Kidney (tissue), 14 donors: ENCODE results near the gene SLC2A8. TPM values are rescaled to one million over a fixed set of nuclear protein-coding genes. Genes with fewer than 3 reads are reported as not detected.

Experiments used
- DNase-seq, 5 donors: peaks; one replicate each; pipeline ENCODE4 v3.0.0-alpha.2; 2013 to 2020
- FAIRE-seq: peaks from 2 replicates; lab custom pipeline; 2012; peaks lifted over from hg19 to GRCh38; lab: Jason Lieb, UNC
- H3K27ac ChIP-seq, 2 donors: one replicate each; pipeline ENCODE4 v1.7.0; 2013; ENCODE audit warnings: low read depth in 2 of 2, low read length in 2 of 2, inconsistent platforms in 1 of 2
- H3K27me3 ChIP-seq: one replicate; pipeline ENCODE4 v1.7.1; 2013; ENCODE audit warnings: low read length, inconsistent platforms; ENCODE audit not compliant: control insufficient read depth, insufficient read depth
- H3K36me3 ChIP-seq, 3 donors: one replicate each; pipeline versions ENCODE4 v1.7.0 to v1.7.1; 2013; ENCODE audit warnings: low read length in 3 of 3, control low read depth in 1 of 3, inconsistent platforms in 1 of 3; ENCODE audit not compliant: insufficient read depth in 3 of 3, control insufficient read depth in 2 of 3
- H3K4me1 ChIP-seq, 3 donors: one replicate each; pipeline versions ENCODE4 v1.7.0 to v1.7.1; 2013; ENCODE audit warnings: low read length in 3 of 3, inconsistent platforms in 1 of 3, low read depth in 1 of 3; ENCODE audit not compliant: control insufficient read depth in 2 of 3, insufficient read depth in 2 of 3
- H3K4me3 ChIP-seq, 3 donors: one replicate each; pipeline versions ENCODE4 v1.7.0 to v1.8.1; 2013; ENCODE audit warnings: low read length in 3 of 3, control low read depth in 1 of 3, inconsistent platforms in 1 of 3
- H3K9ac ChIP-seq, 3 donors: one replicate each; pipeline versions ENCODE4 v1.7.0 to v1.7.1; 2013; ENCODE audit warnings: low read length in 3 of 3, control low read depth in 1 of 3, inconsistent platforms in 1 of 3
- H3K9me3 ChIP-seq, 3 donors: one replicate each; pipeline versions ENCODE4 v1.7.0 to v1.7.1; 2013; ENCODE audit warnings: low read length in 3 of 3, control low read depth in 1 of 3, inconsistent platforms in 1 of 3; ENCODE audit not compliant: control insufficient read depth in 2 of 3, insufficient read depth in 1 of 3
- intact Hi-C: fragments of 100-400 bp; cut with DNase I; formaldehyde crosslinking; loops from one replicate; pipeline ENCODE4 v1.11.1; 2022
- polyA plus RNA-seq: library from polyadenylated mRNA; stranded (reverse); fragments of 350-450 nt; fragmentation: Illumina TruSeq; extraction: RNeasy Lipid Tissue Mini Kit (QIAGEN cat#74804); gene quantifications from one replicate; pipeline ENCODE4 v1.2.3, GENCODE V29; 2014; ENCODE audit warnings: low read depth, low replicate concordance; ENCODE audit not compliant: insufficient read depth
- total RNA-seq: library from RNA; stranded (reverse); fragmentation: NEBNext Ultra II Directional; extraction: Animal tissue kit (Norgen Biotek cat#: 25700); gene quantifications from one replicate; pipeline ENCODE4 v1.2.1, GENCODE V29; 2021
- TF ChIP-seq, protein P1 (sequence below): IDR thresholded peaks from 3 replicates; pipeline ENCODE4 v1.5.1; 2012; ENCODE audit warnings: mild to moderate bottlenecking, moderate library complexity, borderline replicate concordance; ENCODE audit not compliant: insufficient read depth; ENCODE audit errors: extremely low read depth
- donor health status: control.
- donor health status: control.
- donor health status: control.
- donor health status: control.
- donor health status: control.
- donor health status: DM: yes; HTN: yes; CAD: no.
- donor health status: Normal renal cell carcinoma (clear cell type).

SLC2A8 gene
- total and polyA plus RNA-seq, 2 donors from 2014 or later: 15.3 to 22.0 TPM

DNA sequence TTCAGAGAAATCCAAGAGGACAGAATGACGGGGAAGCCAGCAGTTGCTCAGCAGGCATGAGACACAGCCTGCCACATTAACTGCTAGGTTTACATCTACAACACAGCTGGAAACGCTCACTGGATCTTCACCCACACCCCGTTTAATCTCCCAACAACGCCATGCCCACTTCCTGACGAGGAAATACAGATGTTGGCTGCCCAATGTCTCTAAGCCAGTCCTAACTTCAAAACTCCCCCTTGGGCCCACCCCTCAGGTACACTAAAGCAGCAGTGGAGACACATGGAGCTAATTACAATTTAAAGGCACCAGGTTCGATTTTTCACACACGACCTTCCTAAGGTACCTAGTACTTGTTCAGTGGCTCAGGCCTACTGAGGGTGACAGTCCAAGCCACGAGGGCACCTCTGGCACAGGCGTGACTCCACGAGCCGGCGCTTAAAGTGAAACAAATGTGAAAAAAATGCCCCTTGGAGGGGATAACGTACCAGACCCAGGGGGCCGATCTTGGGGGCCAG lies 53.3 kb downstream of the SLC2A8 start:
- intact Hi-C loops: no loop called here
- TF ChIP-seq, protein P1, sequence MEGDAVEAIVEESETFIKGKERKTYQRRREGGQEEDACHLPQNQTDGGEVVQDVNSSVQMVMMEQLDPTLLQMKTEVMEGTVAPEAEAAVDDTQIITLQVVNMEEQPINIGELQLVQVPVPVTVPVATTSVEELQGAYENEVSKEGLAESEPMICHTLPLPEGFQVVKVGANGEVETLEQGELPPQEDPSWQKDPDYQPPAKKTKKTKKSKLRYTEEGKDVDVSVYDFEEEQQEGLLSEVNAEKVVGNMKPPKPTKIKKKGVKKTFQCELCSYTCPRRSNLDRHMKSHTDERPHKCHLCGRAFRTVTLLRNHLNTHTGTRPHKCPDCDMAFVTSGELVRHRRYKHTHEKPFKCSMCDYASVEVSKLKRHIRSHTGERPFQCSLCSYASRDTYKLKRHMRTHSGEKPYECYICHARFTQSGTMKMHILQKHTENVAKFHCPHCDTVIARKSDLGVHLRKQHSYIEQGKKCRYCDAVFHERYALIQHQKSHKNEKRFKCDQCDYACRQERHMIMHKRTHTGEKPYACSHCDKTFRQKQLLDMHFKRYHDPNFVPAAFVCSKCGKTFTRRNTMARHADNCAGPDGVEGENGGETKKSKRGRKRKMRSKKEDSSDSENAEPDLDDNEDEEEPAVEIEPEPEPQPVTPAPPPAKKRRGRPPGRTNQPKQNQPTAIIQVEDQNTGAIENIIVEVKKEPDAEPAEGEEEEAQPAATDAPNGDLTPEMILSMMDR: no peak
- Histone ChIP-seq H3K4me1 (peaks cover 0 to 25% (median 3%) of the 10 kb centered on the region in 3 donors), H3K9me3 (no peaks in the 10 kb centered on the region), H3K36me3 (peaks cover 6 to 27% (median 18%) of the 10 kb centered on the region in 3 donors), H3K9ac (peak overlapping the region; percentile 82 to 93 (median 84)), H3K27ac (peak overlapping the region; percentile 44 to 97), H3K27me3 (no peaks in the 10 kb centered on the region), H3K4me3 (peak overlapping the region; percentile 86 to 94 (median 91))
- FAIRE-seq (no peak), DNase-seq (peak in 4 of 5 donors; percentile 28 to 61 (median 41))

DNA sequence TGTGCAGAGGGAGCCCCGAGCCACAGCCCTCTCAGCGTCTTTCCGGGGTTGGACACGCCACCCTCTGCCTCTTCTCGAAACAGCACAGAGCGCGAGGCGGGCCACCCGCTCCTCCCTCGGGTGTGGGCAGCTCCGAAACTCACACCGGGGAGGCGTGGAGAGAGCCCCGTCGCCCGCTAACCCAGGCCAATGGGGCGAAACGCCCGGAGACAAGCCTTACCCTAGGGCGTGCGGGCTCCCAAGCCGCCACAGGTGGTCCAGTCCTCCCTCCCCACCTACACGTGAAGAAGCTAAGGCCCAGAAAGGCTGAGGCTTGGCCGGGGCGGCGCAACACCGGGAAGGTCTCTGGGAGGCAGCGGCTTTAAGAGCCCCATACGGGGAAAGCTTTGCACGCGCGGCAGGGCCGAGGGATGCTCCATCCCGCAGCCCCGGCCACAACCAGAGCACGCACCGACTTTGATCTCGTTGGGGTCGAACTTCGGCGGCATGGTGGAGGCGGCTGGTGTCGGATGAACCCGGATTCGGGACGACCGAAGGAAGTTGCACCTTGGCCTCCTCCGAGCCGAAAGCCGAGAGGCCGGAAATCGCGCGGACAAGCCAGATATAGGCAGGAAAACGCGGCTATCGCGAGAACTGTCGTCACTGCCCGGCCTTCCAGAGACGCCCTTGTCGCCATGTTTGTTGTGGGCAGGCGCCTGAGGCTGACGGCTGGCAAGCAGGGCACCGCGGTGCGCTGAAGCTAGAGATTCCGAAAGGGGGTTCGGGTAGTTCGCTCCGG lies 54.0 kb downstream of the SLC2A8 start, which contains the start of the genes LRSAM1 and RPL12:
LRSAM1 (plus strand) TSS at position 681 of the 778 bp plus-strand sequence. CDS start 3,018 bp downstream, outside the sequence.
RPL12 (minus strand) TSS at position 577 of the 778 bp plus-strand sequence; CDS start at position 488, 89 bp downstream.
- peaks cover 0 to 25% (median 3%) of the 10 kb centered on the region in 3 donors for H3K4me1 ChIP-seq
- FAIRE-seq: no peak
- TF ChIP-seq, protein P1: no peak
- no peaks in the 10 kb centered on the region for H3K27me3 ChIP-seq
- H3K36me3 ChIP-seq: peaks cover 6 to 25% (median 23%) of the 10 kb centered on the region in 3 donors
- intact Hi-C loops: no loop called here
- peak within 1 kb of the TSS; percentile 82 to 95 (median 84) for H3K9ac ChIP-seq
- H3K27ac ChIP-seq: peak within 1 kb of the TSS; percentile 75 to 97
- H3K4me3 ChIP-seq: peak within 1 kb of the TSS; percentile 86 to 94 (median 91)
- no peaks in the 10 kb centered on the region for H3K9me3 ChIP-seq
- DNase-seq: peak; percentile 98 to 99 (median 98)

DNA sequence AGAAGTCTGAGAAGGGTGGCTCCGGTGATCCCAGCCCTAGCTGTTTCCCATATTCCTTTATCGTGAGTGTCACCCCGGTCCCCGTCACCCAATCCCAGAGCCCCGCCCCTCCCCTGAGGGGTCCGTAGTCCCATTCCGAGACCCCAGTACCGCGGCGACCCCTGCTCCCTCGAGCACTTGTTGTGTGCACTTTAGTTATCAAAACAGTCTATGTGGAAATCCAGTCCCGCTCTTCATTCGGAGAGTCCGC lies 54.6 kb downstream of the SLC2A8 start:
- peaks cover 5 to 20% (median 19%) of the 10 kb centered on the region in 3 donors for H3K36me3 ChIP-seq
- peaks cover 0 to 25% (median 3%) of the 10 kb centered on the region in 3 donors for H3K4me1 ChIP-seq
- no peaks in the 10 kb centered on the region for H3K9me3 ChIP-seq
- peak overlapping the region; percentile 75 to 97 for H3K27ac ChIP-seq
- TF ChIP-seq, protein P1: no peak
- DNase-seq: no peak
- H3K9ac ChIP-seq: peak overlapping the region; percentile 70 to 95 (median 82)
- FAIRE-seq: no peak
- intact Hi-C loops: no loop called here
- H3K4me3 ChIP-seq: peak overlapping the region; percentile 86 to 94 (median 91)
- H3K27me3 ChIP-seq: no peaks in the 10 kb centered on the region
